ENCODE data around the gene DRD2. TPM values are rescaled to one million over a fixed set of nuclear protein-coding genes. Genes with fewer than 3 reads are reported as not detected.

DRD2 gene
- total RNA-seq, 1 donor from 2014 or later, result not detected

- no peaks in the 10 kb centered on the region for H3K9me3 Mint-ChIP-seq (ENCODE audit: low read depth)
- no peak for DNase-seq (ENCODE audit: low spot score)
- no peak overlapping the region for H3K27ac Mint-ChIP-seq (ENCODE audit: unreplicated experiment)
- no peak overlapping the region for H3K4me3 Mint-ChIP-seq (ENCODE audit: unreplicated experiment)
- no peak for TF ChIP-seq CTCF (IDR thresholded peaks at IDR 0.05)
- no peaks in the 10 kb centered on the region for H3K4me1 Mint-ChIP-seq (ENCODE audit: low read depth)
- no peaks in the 10 kb centered on the region for H3K27me3 Mint-ChIP-seq (ENCODE audit: low read depth)
- peaks cover 30% of the 10 kb centered on the region for H3K36me3 Mint-ChIP-seq (ENCODE audit: low read depth)
Measured at GRCh38 chr11:113363406-113363805, 111.8 kb downstream of the DRD2 start.

Small RNA genes lying within 50 kb of the gene (microRNA-seq; reads per million reads assigned to microRNA genes)
- not detected for gene MIR4301 (ENCODE audit: borderline number of aligned reads)

Other genes starting within 250 kb of the DRD2 start
- 7.4 to 12.3 TPM (median 7.8 TPM) in 3 replicates for gene TTC12, start 160.8 kb downstream of the DRD2 start, total RNA-seq
- 0.36 TPM in 1 of 3 replicates, not detected in the others for gene ANKK1, start 87.6 kb downstream of the DRD2 start, total RNA-seq
- gene TMPRSS5, start 230.9 kb upstream of the DRD2 start, total RNA-seq, result 0.33 to 0.92 TPM (median 0.37 TPM) in 3 replicates